Keratinocyte (primary cell): ENCODE measurements around the gene SNX13.

Experiments used
- CTCF ChIP-seq, 3 experiments: IDR thresholded peaks in 1 of 3; conservative IDR thresholded peaks in 1 of 3; optimal IDR thresholded peaks in 1 of 3; 2 replicates in 2 of 3; 3 replicates in 1 of 3; pipeline versions ENCODE3 to v1.5.1; 2011; ENCODE audit warnings: low read length in 3 of 3, mild to moderate bottlenecking in 3 of 3, moderate library complexity in 2 of 3, control low read depth in 1 of 3, inconsistent platforms in 1 of 3; ENCODE audit not compliant: insufficient read depth in 2 of 3; ENCODE audit errors: extremely low read depth in 1 of 3
- EZH2 ChIP-seq: IDR thresholded peaks from one replicate; pipeline ENCODE4 v1.6.1; 2012; ENCODE audit warnings: inconsistent platforms, mild to moderate bottlenecking, low read length, moderate library complexity

- peak; percentile 71 to 74 (median 71) for TF ChIP-seq CTCF (optimal IDR thresholded peaks at IDR 0.05 in 1 of 3, IDR thresholded peaks at IDR 0.05 in 1 of 3, conservative IDR thresholded peaks at IDR 0.05 in 1 of 3; ENCODE audit: extremely low read depth in 1 of 3, insufficient read depth in 2 of 3, low read length in 3 of 3)
- no peak for TF ChIP-seq EZH2
Observed at GRCh38 chr7:17769918-17770317, 170.4 kb downstream of the SNX13 start.
